ENCODE data around the gene CRYZL1.

CRYZL1 gene

GRCh38 chr21:33670076-33670978 lies 28.8 kb upstream of the CRYZL1 start:
- no peak for ATAC-seq (ENCODE audit: low read depth)
- Mint-ChIP-seq H3K36me3 (no peaks in the 10 kb centered on the region), H3K4me3 (no peak overlapping the region), H3K27ac (no peak overlapping the region), H3K4me1 (no peaks in the 10 kb centered on the region), H3K9me3 (no peaks in the 10 kb centered on the region), H3K27me3 (peaks cover 7% of the 10 kb centered on the region)
- no peak for DNase-seq (ENCODE audit: low spot score in 2 of 2)

- no peak for ATAC-seq (ENCODE audit: low read depth)
- Mint-ChIP-seq H3K27ac (no peak overlapping the region), H3K4me1 (no peaks in the 10 kb centered on the region), H3K27me3 (peaks cover 10% of the 10 kb centered on the region), H3K9me3 (no peaks in the 10 kb centered on the region), H3K4me3 (no peak overlapping the region), H3K36me3 (no peaks in the 10 kb centered on the region)
- DNase-seq (ENCODE audit: low spot score in 2 of 2) = no peak
Observed at GRCh38 chr21:33668620-33669019, 27.1 kb upstream of the CRYZL1 start.

- Mint-ChIP-seq H3K27me3 (peaks cover 10% of the 10 kb centered on the region), H3K36me3 (no peaks in the 10 kb centered on the region), H3K4me1 (no peaks in the 10 kb centered on the region), H3K9me3 (no peaks in the 10 kb centered on the region), H3K4me3 (no peak overlapping the region), H3K27ac (no peak overlapping the region)
- DNase-seq (ENCODE audit: low spot score in 2 of 2) = no peak
- ATAC-seq (ENCODE audit: low read depth) = no peak
Observed at GRCh38 chr21:33668180-33668579, 26.6 kb upstream of the CRYZL1 start.

GRCh38 chr21:33667636-33668035 lies 26.1 kb upstream of the CRYZL1 start:
- DNase-seq (ENCODE audit: low spot score in 2 of 2) = no peak
- Mint-ChIP-seq H3K27me3 (peaks cover 10% of the 10 kb centered on the region), H3K36me3 (no peaks in the 10 kb centered on the region), H3K9me3 (no peaks in the 10 kb centered on the region), H3K27ac (no peak overlapping the region), H3K4me1 (no peaks in the 10 kb centered on the region), H3K4me3 (no peak overlapping the region)
- ATAC-seq (ENCODE audit: low read depth) = no peak

- Mint-ChIP-seq H3K27ac (no peak overlapping the region), H3K4me1 (no peaks in the 10 kb centered on the region), H3K4me3 (no peak overlapping the region), H3K27me3 (peaks cover 9% of the 10 kb centered on the region), H3K36me3 (peaks cover 3% of the 10 kb centered on the region), H3K9me3 (peaks cover 3% of the 10 kb centered on the region)
- DNase-seq (ENCODE audit: low spot score in 2 of 2) (no peak), ATAC-seq (ENCODE audit: low read depth) (no peak)
Observed at GRCh38 chr21:33666153-33666552, 24.6 kb upstream of the CRYZL1 start.

- no peak for ATAC-seq (ENCODE audit: low read depth)
- no peaks in the 10 kb centered on the region for H3K4me1 Mint-ChIP-seq
Observed at GRCh38 chr21:33664135-33664534, 22.6 kb upstream of the CRYZL1 start.

GRCh38 chr21:33663241-33663640 lies 21.7 kb upstream of the CRYZL1 start:
- Mint-ChIP-seq H3K4me1 (no peaks in the 10 kb centered on the region), H3K36me3 (peaks cover 3% of the 10 kb centered on the region), H3K9me3 (peaks cover 3% of the 10 kb centered on the region), H3K4me3 (no peak overlapping the region), H3K27me3 (peaks cover 18% of the 10 kb centered on the region), H3K27ac (no peak overlapping the region)
- DNase-seq (ENCODE audit: low spot score in 2 of 2) = no peak
- no peak for ATAC-seq (ENCODE audit: low read depth)

More at GRCh38 chr21:33664135-33664534, 22.6 kb upstream of the CRYZL1 start:
- no peak overlapping the region for H3K4me3 Mint-ChIP-seq
- H3K27ac Mint-ChIP-seq = no peak overlapping the region
- H3K36me3 Mint-ChIP-seq = peaks cover 3% of the 10 kb centered on the region
- H3K9me3 Mint-ChIP-seq = peaks cover 3% of the 10 kb centered on the region
- H3K27me3 Mint-ChIP-seq = peaks cover 11% of the 10 kb centered on the region
- no peak for DNase-seq (ENCODE audit: low spot score in 2 of 2)

GRCh38 chr21:33662046-33662445 lies 20.5 kb upstream of the CRYZL1 start:
- peaks cover 3% of the 10 kb centered on the region for H3K9me3 Mint-ChIP-seq
- H3K4me3 Mint-ChIP-seq = no peak overlapping the region
- peaks cover 22% of the 10 kb centered on the region for H3K27me3 Mint-ChIP-seq
- no peaks in the 10 kb centered on the region for H3K4me1 Mint-ChIP-seq
- no peak overlapping the region for H3K27ac Mint-ChIP-seq
- ATAC-seq (ENCODE audit: low read depth) = no peak
- no peak for DNase-seq (ENCODE audit: low spot score in 2 of 2)
- peaks cover 3% of the 10 kb centered on the region for H3K36me3 Mint-ChIP-seq

GRCh38 chr21:33661146-33661545 lies 19.6 kb upstream of the CRYZL1 start:
- no peak for DNase-seq (ENCODE audit: low spot score in 2 of 2)
- peaks cover 3% of the 10 kb centered on the region for H3K9me3 Mint-ChIP-seq

GRCh38 chr21:33660406-33660805 lies 18.9 kb upstream of the CRYZL1 start:
- H3K36me3 Mint-ChIP-seq = peaks cover 3% of the 10 kb centered on the region
- DNase-seq (ENCODE audit: low spot score in 2 of 2) (no peak), ATAC-seq (ENCODE audit: low read depth) (no peak)
- H3K9me3 Mint-ChIP-seq = peaks cover 3% of the 10 kb centered on the region
- no peak overlapping the region for H3K27ac Mint-ChIP-seq
- peaks cover 25% of the 10 kb centered on the region for H3K27me3 Mint-ChIP-seq
- no peaks in the 10 kb centered on the region for H3K4me1 Mint-ChIP-seq
- no peak overlapping the region for H3K4me3 Mint-ChIP-seq

More at GRCh38 chr21:33661146-33661545, 19.6 kb upstream of the CRYZL1 start:
- H3K36me3 Mint-ChIP-seq = peaks cover 3% of the 10 kb centered on the region
- H3K27me3 Mint-ChIP-seq = peaks cover 23% of the 10 kb centered on the region
- no peak for ATAC-seq (ENCODE audit: low read depth)
- no peak overlapping the region for H3K4me3 Mint-ChIP-seq
- H3K4me1 Mint-ChIP-seq = no peaks in the 10 kb centered on the region
- H3K27ac Mint-ChIP-seq = no peak overlapping the region

GRCh38 chr21:33659568-33659949 lies 18.0 kb upstream of the CRYZL1 start:
- no peak overlapping the region for H3K27ac Mint-ChIP-seq
- no peaks in the 10 kb centered on the region for H3K4me1 Mint-ChIP-seq
- H3K4me3 Mint-ChIP-seq = no peak overlapping the region
- ATAC-seq (ENCODE audit: low read depth) (no peak), DNase-seq (ENCODE audit: low spot score in 2 of 2) (no peak)
- H3K27me3 Mint-ChIP-seq = peaks cover 25% of the 10 kb centered on the region
- peaks cover 3% of the 10 kb centered on the region for H3K9me3 Mint-ChIP-seq
- H3K36me3 Mint-ChIP-seq = peaks cover 3% of the 10 kb centered on the region

- no peak overlapping the region for H3K27ac Mint-ChIP-seq
- peaks cover 3% of the 10 kb centered on the region for H3K36me3 Mint-ChIP-seq
- no peaks in the 10 kb centered on the region for H3K4me1 Mint-ChIP-seq
- DNase-seq (ENCODE audit: low spot score in 2 of 2) (no peak), ATAC-seq (ENCODE audit: low read depth) (no peak)
- H3K9me3 Mint-ChIP-seq = peaks cover 3% of the 10 kb centered on the region
- H3K27me3 Mint-ChIP-seq = peaks cover 23% of the 10 kb centered on the region
- H3K4me3 Mint-ChIP-seq = no peak overlapping the region
Observed at GRCh38 chr21:33658919-33659567, 17.5 kb upstream of the CRYZL1 start.

GRCh38 chr21:33657124-33657820 lies 15.7 kb upstream of the CRYZL1 start:
- no peak overlapping the region for H3K4me3 Mint-ChIP-seq
- peaks cover 23% of the 10 kb centered on the region for H3K27me3 Mint-ChIP-seq
- DNase-seq (ENCODE audit: low spot score in 2 of 2) (no peak), ATAC-seq (ENCODE audit: low read depth) (no peak)
- no peak overlapping the region for H3K27ac Mint-ChIP-seq
- H3K9me3 Mint-ChIP-seq = peaks cover 3% of the 10 kb centered on the region
- peaks cover 3% of the 10 kb centered on the region for H3K36me3 Mint-ChIP-seq
- H3K4me1 Mint-ChIP-seq = no peaks in the 10 kb centered on the region

- no peak overlapping the region for H3K27ac Mint-ChIP-seq
Observed at GRCh38 chr21:33655588-33656221, 14.2 kb upstream of the CRYZL1 start.

More at GRCh38 chr21:33655588-33656221, 14.2 kb upstream of the CRYZL1 start:
- Mint-ChIP-seq H3K4me1 (no peaks in the 10 kb centered on the region), H3K27me3 (peaks cover 22% of the 10 kb centered on the region), H3K36me3 (no peaks in the 10 kb centered on the region), H3K9me3 (no peaks in the 10 kb centered on the region), H3K4me3 (no peak overlapping the region)
- ATAC-seq (ENCODE audit: low read depth) (no peak), DNase-seq (ENCODE audit: low spot score in 2 of 2) (no peak)
